Motor neuron (in vitro differentiated cells): Measurements from ENCODE around the gene TNFRSF12A. TPM values are rescaled to one million over a fixed set of nuclear protein-coding genes. Genes with fewer than 3 reads are reported as not detected.

ENCODE experiments used
- ATAC-seq, 8 experiments: fragments of 200-7000 bp; cut with Tn5 transposase; replicated peaks in 6 of 8; 2 replicates each; pipeline ENCODE4 v1.8.0; 2021; ENCODE audit warnings: mild to moderate bottlenecking in 8 of 8, moderate library complexity in 8 of 8
- H3K27ac ChIP-seq, 2 donors: fragments of 250-450 bp; sonication (Bioruptor Pico); 2 replicates each; pipeline ENCODE4 v1.9.0; 2021; ENCODE audit warnings: antibody characterized with exemption in 2 of 2, mild to moderate bottlenecking in 2 of 2, moderate library complexity in 1 of 2
- H3K4me1 ChIP-seq, 2 donors: fragments of 250-450 bp; sonication (Bioruptor Pico); replicated peaks in 1 of 2; 2 replicates each; pipeline ENCODE4 v1.6.1; 2021; ENCODE audit warnings: antibody characterized with exemption in 2 of 2, mild to moderate bottlenecking in 2 of 2, moderate library complexity in 1 of 2
- H3K4me3 ChIP-seq, 5 donors: fragments of 250-450 bp; sonication (Bioruptor Pico); 2 replicates each; pipeline ENCODE4 v1.9.0; 2021; ENCODE audit warnings: antibody characterized with exemption in 5 of 5, mild to moderate bottlenecking in 5 of 5, moderate library complexity in 4 of 5
- WGBS, 10 experiments: fragments of 450-650 bp; shearing (Covaris generic); methylation state at CpG; one replicate each; pipeline ENCODE4 v1.0.0; 2022; 5-methylcytosine and 5-hydroxymethylcytosine counted together
- in situ Hi-C, 9 experiments: fragments of 400-800 bp; cut with MboI; loops; one replicate each; pipeline ENCODE4 v1.15.0; 2021; ENCODE audit warnings: low sequenced_read_pairs in 9 of 9, low pct_unique_long_range_greater_than_20kb in 2 of 9; ENCODE audit not compliant: unreplicated experiment in 9 of 9
- total RNA-seq, 8 experiments: library from RNA; unstranded; fragments of 300-600 nt; gene quantifications; 2 replicates each; pipeline versions ENCODE4 v1.2.3 to v1.2.4, GENCODE V29; 2022

TNFRSF12A gene
- total RNA-seq, 8 experiments from 2014 or later = 4.3 to 144 (median 14.3) TPM

GRCh38 chr16:2990891-2991290 lies 29.3 kb upstream of the TNFRSF12A start:
- no peak overlapping the region for H3K27ac ChIP-seq
- in situ Hi-C loops = no loop called here
- H3K4me1 ChIP-seq = peaks cover 7 to 17% of the 10 kb centered on the region in 2 donors
- H3K4me3 ChIP-seq = no peak overlapping the region
- 100% methylated on average over 2 of the region's 10 CpGs; no CpG with 5 or more reads in 9 of the 10 experiments for WGBS, 10 experiments
- no peak for ATAC-seq

GRCh38 chr16:2991566-2992261 lies 28.5 kb upstream of the TNFRSF12A start:
- peak in 1 of 8 experiments; percentile 22 for ATAC-seq
- WGBS, 10 experiments = 10 to 100% (median 75%) methylated on average over 1 to 2 of the region's 12 CpGs; no CpG with 5 or more reads in 6 of the 10 experiments

GRCh38 chr16:2992383-2993081 lies 27.6 kb upstream of the TNFRSF12A start:
- Histone ChIP-seq H3K27ac (no peak overlapping the region), H3K4me3 (no peak overlapping the region), H3K4me1 (peaks cover 6 to 11% of the 10 kb centered on the region in 2 donors)
- in situ Hi-C loops = no loop called here
- WGBS, 10 experiments = 90 to 100% (median 100%) methylated on average over 1 to 2 of the region's 14 CpGs; no CpG with 5 or more reads in 6 of the 10 experiments
- no peak for ATAC-seq

More at GRCh38 chr16:2991566-2992261, 28.5 kb upstream of the TNFRSF12A start:
- in situ Hi-C loops = no loop called here
- peaks cover 7 to 17% of the 10 kb centered on the region in 2 donors for H3K4me1 ChIP-seq
- no peak overlapping the region for H3K4me3 ChIP-seq
- no peak overlapping the region for H3K27ac ChIP-seq

- in situ Hi-C loops = no loop called here
- WGBS, 10 experiments = 64 to 83% (median 67%) methylated on average over 1 to 3 of the region's 13 CpGs; no CpG with 5 or more reads in 7 of the 10 experiments
- Histone ChIP-seq H3K4me3 (no peak overlapping the region), H3K27ac (no peak overlapping the region), H3K4me1 (no peaks in the 10 kb centered on the region)
- no peak for ATAC-seq
Observed at GRCh38 chr16:2996298-2996697, 23.9 kb upstream of the TNFRSF12A start.

GRCh38 chr16:2999929-3000328 lies 20.2 kb upstream of the TNFRSF12A start:
- in situ Hi-C loops = no loop called here
- WGBS, 10 experiments = 67 to 84% (median 76%) methylated on average over 2 to 6 of the region's 6 CpGs; no CpG with 5 or more reads in 6 of the 10 experiments
- no peak for ATAC-seq

GRCh38 chr16:3000540-3000939 lies 19.6 kb upstream of the TNFRSF12A start:
- ATAC-seq = no peak
- Histone ChIP-seq H3K4me3 (no peak overlapping the region), H3K27ac (no peak overlapping the region), H3K4me1 (peaks cover 4% of the 10 kb centered on the region in 2 donors)
- in situ Hi-C loops = no loop called here
- WGBS, 10 experiments = 20 to 83% (median 57%) methylated on average over 1 of the region's 4 CpGs; no CpG with 5 or more reads in 6 of the 10 experiments

More at GRCh38 chr16:2999929-3000328, 20.2 kb upstream of the TNFRSF12A start:
- peaks cover 2% of the 10 kb centered on the region in 2 donors for H3K4me1 ChIP-seq
- H3K27ac ChIP-seq = no peak overlapping the region
- H3K4me3 ChIP-seq = no peak overlapping the region

- Histone ChIP-seq H3K27ac (no peak overlapping the region), H3K4me1 (peaks cover 4% of the 10 kb centered on the region in 2 donors), H3K4me3 (no peak overlapping the region)
- no peak for ATAC-seq
- 40 to 100% (median 70%) methylated on average over 1 to 2 of the region's 12 CpGs; no CpG with 5 or more reads in 6 of the 10 experiments for WGBS, 10 experiments
- in situ Hi-C loops = no loop called here
Observed at GRCh38 chr16:3001316-3001715, 18.9 kb upstream of the TNFRSF12A start.

GRCh38 chr16:3003582-3004270 lies 16.4 kb upstream of the TNFRSF12A start:
- H3K4me3 ChIP-seq = peak overlapping the region; percentile 40 to 54 (median 50)
- in situ Hi-C loops = no loop called here
- ATAC-seq = peak; percentile 95 to 98 (median 96)
- 0 to 92% (median 24%) methylated on average over 2 to 15 of the region's 58 CpGs; no CpG with 5 or more reads in 1 of the 10 experiments for WGBS, 10 experiments
- H3K4me1 ChIP-seq = peaks cover 12 to 15% of the 10 kb centered on the region in 2 donors
- H3K27ac ChIP-seq = no peak overlapping the region

GRCh38 chr16:3004319-3004718 lies 15.8 kb upstream of the TNFRSF12A start:
- H3K27ac ChIP-seq = peak overlapping the region in 1 of 2 donors; percentile 43
- ATAC-seq = peak in 6 of 8 experiments; percentile 15 to 34 (median 30)
- H3K4me3 ChIP-seq = peak overlapping the region; percentile 40 to 54 (median 50)
- no CpG with 5 or more reads among the region's 67 CpGs for WGBS, 10 experiments
- H3K4me1 ChIP-seq = peaks cover 13 to 19% of the 10 kb centered on the region in 2 donors
- in situ Hi-C loops = no loop called here

GRCh38 chr16:3004781-3005284 lies 15.3 kb upstream of the TNFRSF12A start:
- 0 to 34% (median 3%) methylated on average over 1 to 7 of the region's 25 CpGs; no CpG with 5 or more reads in 6 of the 10 experiments for WGBS, 10 experiments
- H3K27ac ChIP-seq = no peak overlapping the region

GRCh38 chr16:3007059-3007956 lies 12.9 kb upstream of the TNFRSF12A start:
- H3K4me3 ChIP-seq = no peak overlapping the region
- in situ Hi-C loops = no loop called here

More at GRCh38 chr16:3004781-3005284, 15.3 kb upstream of the TNFRSF12A start:
- Histone ChIP-seq H3K4me3 (peak overlapping the region; percentile 30 to 54 (median 44)), H3K4me1 (peaks cover 13 to 24% of the 10 kb centered on the region in 2 donors)
- in situ Hi-C loops = no loop called here
- no peak for ATAC-seq

More at GRCh38 chr16:3007059-3007956, 12.9 kb upstream of the TNFRSF12A start:
- 0 to 72% (median 64%) methylated on average over 1 to 9 of the region's 13 CpGs; no CpG with 5 or more reads in 3 of the 10 experiments for WGBS, 10 experiments
- peaks cover 15 to 33% of the 10 kb centered on the region in 2 donors for H3K4me1 ChIP-seq
- H3K27ac ChIP-seq = no peak overlapping the region
- no peak for ATAC-seq
